Activated CD4-positive, alpha-beta T cell treated with anti-CD3 and anti-CD28 coated beads for 36 hours (primary cell): Measurements from ENCODE around the gene DNAJB4. TPM values are rescaled to one million over a fixed set of nuclear protein-coding genes. Genes with fewer than 3 reads are reported as not detected.
"Not testable (repeated sequence)": the region's sequence is repeated elsewhere in the genome, so short reads cannot be mapped to it uniquely, and the experiment has no call there.

ENCODE experiments used
- ATAC-seq: fragments of 200-7000 bp; cut with Tn5 transposase; one replicate; pipeline ENCODE4 v1.10.0; 2021; ENCODE audit warnings: mild to moderate bottlenecking, moderate library complexity
- CTCF ChIA-PET: fragments of 350-600 bp; sonication (Branson Sonifier 250); formaldehyde crosslinking; loops from one replicate; lab custom pipeline; 2021; ENCODE audit warnings: antibody characterized with exemption; lab: Charles Lee
- POLR2A ChIA-PET: fragments of 350-600 bp; sonication (Branson Sonifier 250); formaldehyde crosslinking; loops from one replicate; lab custom pipeline; 2021; ENCODE audit warnings: antibody characterized with exemption, inconsistent platforms; lab: Charles Lee
- DNase-seq: peaks from one replicate; pipeline ENCODE4 v3.0.0-alpha.2; 2020
- H3K27ac Mint-ChIP-seq: one replicate; pipeline ENCODE4 v1.8.0; 2021; ENCODE audit warnings: mixed read lengths
- H3K27me3 Mint-ChIP-seq: one replicate; pipeline ENCODE4 v1.8.0; 2021; ENCODE audit warnings: mixed read lengths
- H3K36me3 Mint-ChIP-seq: one replicate; pipeline ENCODE4 v1.8.0; 2021; ENCODE audit warnings: low read depth, mixed read lengths
- H3K4me1 Mint-ChIP-seq: one replicate; pipeline ENCODE4 v1.8.0; 2021; ENCODE audit warnings: mixed read lengths
- H3K4me3 Mint-ChIP-seq: one replicate; pipeline ENCODE4 v1.8.0; 2021; ENCODE audit warnings: mild to moderate bottlenecking, moderate library complexity, mixed read lengths
- H3K9me3 Mint-ChIP-seq: one replicate; pipeline ENCODE4 v1.8.0; 2021; ENCODE audit warnings: low read depth, mixed read lengths
- intact Hi-C, 2 experiments: fragments of 100-400 bp; cut with DNase I in 1 of 2; cut with micrococcal nuclease in 1 of 2; formaldehyde crosslinking; loops; one replicate each; pipeline versions ENCODE4 v1.14.2 to v1.15.1; 2022 to 2024; cut with DNase I, micrococcal nuclease
- total RNA-seq, 2 experiments: library from RNA; stranded (reverse); gene quantifications; one replicate each; pipeline ENCODE4 v1.2.3, GENCODE V29; 2021

Gene DNAJB4
- total RNA-seq, 2 experiments from 2014 or later: 8.8 to 9.8 TPM

GRCh38 chr1:78005755-78006154, 1.0 kb downstream of the DNAJB4 start:
- Mint-ChIP-seq H3K36me3 (peaks cover 3% of the 10 kb centered on the region), H3K27ac (peak overlapping the region; percentile 64), H3K4me1 (peaks cover 43% of the 10 kb centered on the region), H3K4me3 (peak overlapping the region; percentile 91), H3K27me3 (no peaks in the 10 kb centered on the region), H3K9me3 (no peaks in the 10 kb centered on the region)
- DNase-seq (no peak), ATAC-seq (no peak)
- intact Hi-C loops: loop anchor here (1.0 to 2.0 kb wide), 6 partner anchors 26 to 226 kb away; partner anchors contain the start of genes FUBP1 (in 1 of the 2) and MIGA1 (in 1 of the 2)
- ChIA-PET CTCF (interaction anchor here (0.7 to 6.7 kb wide), 7 partner anchors 14 to 109 kb away, joined by 3 to 55 read pairs (median 10); partner anchors contain the start of gene FUBP1), POLR2A (interaction anchor here (0.6 to 5.6 kb wide), 6 partner anchors 28 to 333 kb away, joined by 3 to 297 read pairs (median 12); partner anchors contain the start of genes FUBP1 and GIPC2)

GRCh38 chr1:78006521-78006920, 1.8 kb downstream of the DNAJB4 start:
- Mint-ChIP-seq H3K4me3 (peak overlapping the region; percentile 91), H3K27me3 (no peaks in the 10 kb centered on the region), H3K9me3 (no peaks in the 10 kb centered on the region), H3K27ac (no peak overlapping the region), H3K36me3 (peaks cover 3% of the 10 kb centered on the region), H3K4me1 (peaks cover 44% of the 10 kb centered on the region)
- intact Hi-C loops: no loop called here
- ChIA-PET POLR2A (interaction anchor here (3.0 to 5.6 kb wide), 2 partner anchors 29 to 39 kb away, joined by 20 to 297 read pairs; partner anchors contain the start of genes FUBP1 and GIPC2), CTCF (interaction anchor here (1.8 to 6.7 kb wide), 3 partner anchors 27 to 108 kb away, joined by 10 to 55 read pairs (median 11); partner anchors contain the start of gene FUBP1)
- DNase-seq (no peak), ATAC-seq (no peak)

GRCh38 chr1:78007677-78008341, 3.1 kb downstream of the DNAJB4 start:
- ChIA-PET CTCF (interaction anchor here (1.8 kb wide), 1 partner anchor 107 kb away, joined by 10 read pairs; no protein-coding TSS in a partner anchor), POLR2A (no interaction called here)
- Mint-ChIP-seq H3K9me3 (no peaks in the 10 kb centered on the region), H3K4me3 (no peak overlapping the region), H3K27me3 (no peaks in the 10 kb centered on the region), H3K36me3 (peaks cover 3% of the 10 kb centered on the region), H3K4me1 (peaks cover 41% of the 10 kb centered on the region), H3K27ac (no peak overlapping the region)
- no peak for DNase-seq
- ATAC-seq: no peak
- intact Hi-C loops: no loop called here

GRCh38 chr1:78009276-78009675, 4.5 kb downstream of the DNAJB4 start:
- no peak overlapping the region for H3K4me3 Mint-ChIP-seq
- no peaks in the 10 kb centered on the region for H3K9me3 Mint-ChIP-seq
- peaks cover 8% of the 10 kb centered on the region for H3K36me3 Mint-ChIP-seq
- intact Hi-C loops: no loop called here
- ATAC-seq (no peak), DNase-seq (no peak)
- H3K27me3 Mint-ChIP-seq: no peaks in the 10 kb centered on the region
- POLR2A ChIA-PET: interaction anchor here (0.7 kb wide), 2 partner anchors 16 to 166 kb away, joined by 3 to 4 read pairs; no protein-coding TSS in a partner anchor
- H3K27ac Mint-ChIP-seq: no peak overlapping the region
- peaks cover 30% of the 10 kb centered on the region for H3K4me1 Mint-ChIP-seq
- CTCF ChIA-PET: interaction anchor here (1.1 to 1.5 kb wide), 2 partner anchors 67 to 104 kb away, joined by 3 to 4 read pairs; no protein-coding TSS in a partner anchor

GRCh38 chr1:78009836-78010235, 5.1 kb downstream of the DNAJB4 start:
- ChIA-PET CTCF (interaction anchor here (0.6 to 1.5 kb wide), 5 partner anchors 19 to 103 kb away, joined by 3 to 5 read pairs (median 3); partner anchors contain the start of gene FUBP1), POLR2A (interaction anchor here (0.7 kb wide), 2 partner anchors 16 to 166 kb away, joined by 3 to 4 read pairs; no protein-coding TSS in a partner anchor)
- Mint-ChIP-seq H3K27me3 (no peaks in the 10 kb centered on the region), H3K4me1 (peaks cover 27% of the 10 kb centered on the region), H3K36me3 (peaks cover 7% of the 10 kb centered on the region), H3K9me3 (no peaks in the 10 kb centered on the region), H3K4me3 (no peak overlapping the region), H3K27ac (no peak overlapping the region)
- no peak for ATAC-seq
- intact Hi-C loops: no loop called here
- DNase-seq: no peak

GRCh38 chr1:78011050-78011449, 6.3 kb downstream of the DNAJB4 start:
- ChIA-PET CTCF (interaction anchor here (1.3 kb wide), 1 partner anchor 33 kb away, joined by 5 read pairs; the partner anchor contains the start of gene FUBP1), POLR2A (no interaction called here)
- Mint-ChIP-seq H3K9me3 (no peaks in the 10 kb centered on the region), H3K27me3 (no peaks in the 10 kb centered on the region), H3K27ac (no peak overlapping the region), H3K4me3 (no peak overlapping the region), H3K4me1 (peaks cover 26% of the 10 kb centered on the region), H3K36me3 (peaks cover 9% of the 10 kb centered on the region)
- intact Hi-C loops: no loop called here
- ATAC-seq (no peak), DNase-seq (no peak)

- POLR2A ChIA-PET: interaction anchor here (0.8 kb wide), 1 partner anchor 11 kb away, joined by 3 read pairs; the partner anchor contains the start of gene DNAJB4
- H3K27ac Mint-ChIP-seq: no peak overlapping the region
Measured at GRCh38 chr1:78015148-78015547, 10.4 kb downstream of the DNAJB4 start.

GRCh38 chr1:78019024-78019423, 14.3 kb downstream of the DNAJB4 start:
- peaks cover 6% of the 10 kb centered on the region for H3K36me3 Mint-ChIP-seq
- ATAC-seq (no peak), DNase-seq (no peak)
- intact Hi-C loops: no loop called here
- H3K27ac Mint-ChIP-seq: no peak overlapping the region
- ChIA-PET CTCF (no interaction called here), POLR2A (interaction anchor here (0.6 kb wide), 2 partner anchors 53 to 350 kb away, joined by 3 to 4 read pairs; no protein-coding TSS in a partner anchor)
- H3K27me3 Mint-ChIP-seq: no peaks in the 10 kb centered on the region
- no peaks in the 10 kb centered on the region for H3K9me3 Mint-ChIP-seq
- H3K4me1 Mint-ChIP-seq: no peaks in the 10 kb centered on the region
- H3K4me3 Mint-ChIP-seq: no peak overlapping the region

More at GRCh38 chr1:78015148-78015547, 10.4 kb downstream of the DNAJB4 start:
- Mint-ChIP-seq H3K9me3 (no peaks in the 10 kb centered on the region), H3K27me3 (no peaks in the 10 kb centered on the region), H3K4me3 (no peak overlapping the region), H3K36me3 (peaks cover 11% of the 10 kb centered on the region), H3K4me1 (peaks cover 2% of the 10 kb centered on the region)
- DNase-seq (no peak), ATAC-seq (no peak)
- CTCF ChIA-PET: no interaction called here
- intact Hi-C loops: no loop called here

- CTCF ChIA-PET: not testable (repeated sequence)
Measured at GRCh38 chr1:78021134-78021533, 16.4 kb downstream of the DNAJB4 start.

GRCh38 chr1:78029793-78030192, 25.1 kb downstream of the DNAJB4 start:
- intact Hi-C loops: no loop called here
- no peaks in the 10 kb centered on the region for H3K4me1 Mint-ChIP-seq
- H3K36me3 Mint-ChIP-seq: no peaks in the 10 kb centered on the region
- ChIA-PET CTCF (no interaction called here), POLR2A (no interaction called here)
- DNase-seq: no peak
- H3K27ac Mint-ChIP-seq: no peak overlapping the region
- H3K9me3 Mint-ChIP-seq: no peaks in the 10 kb centered on the region
- H3K4me3 Mint-ChIP-seq: no peak overlapping the region
- no peak for ATAC-seq
- H3K27me3 Mint-ChIP-seq: peaks cover 4% of the 10 kb centered on the region

More at GRCh38 chr1:78021134-78021533, 16.4 kb downstream of the DNAJB4 start:
- H3K4me3 Mint-ChIP-seq, H3K27me3 Mint-ChIP-seq, ATAC-seq, H3K4me1 Mint-ChIP-seq, POLR2A ChIA-PET, DNase-seq, H3K27ac Mint-ChIP-seq, intact Hi-C loops, H3K36me3 Mint-ChIP-seq, H3K9me3 Mint-ChIP-seq: not testable (repeated sequence)

GRCh38 chr1:78032996-78033796, 28.5 kb downstream of the DNAJB4 start:
- no peaks in the 10 kb centered on the region for H3K9me3 Mint-ChIP-seq
- H3K4me1 Mint-ChIP-seq: no peaks in the 10 kb centered on the region
- intact Hi-C loops: no loop called here
- no peaks in the 10 kb centered on the region for H3K36me3 Mint-ChIP-seq
- ATAC-seq: no peak
- peaks cover 9% of the 10 kb centered on the region for H3K27me3 Mint-ChIP-seq
- no peak overlapping the region for H3K27ac Mint-ChIP-seq
- ChIA-PET POLR2A (no interaction called here), CTCF (no interaction called here)
- no peak overlapping the region for H3K4me3 Mint-ChIP-seq
- DNase-seq: no peak
